IPS DF 19.7 (cell line): ENCODE results near the gene MARK1.

Experiments used
- DNase-seq: peaks from one replicate; pipeline ENCODE4 v3.0.0-alpha.2; 2013; ENCODE audit warnings: low read depth, low spot score

The MARK1 gene

DNA sequence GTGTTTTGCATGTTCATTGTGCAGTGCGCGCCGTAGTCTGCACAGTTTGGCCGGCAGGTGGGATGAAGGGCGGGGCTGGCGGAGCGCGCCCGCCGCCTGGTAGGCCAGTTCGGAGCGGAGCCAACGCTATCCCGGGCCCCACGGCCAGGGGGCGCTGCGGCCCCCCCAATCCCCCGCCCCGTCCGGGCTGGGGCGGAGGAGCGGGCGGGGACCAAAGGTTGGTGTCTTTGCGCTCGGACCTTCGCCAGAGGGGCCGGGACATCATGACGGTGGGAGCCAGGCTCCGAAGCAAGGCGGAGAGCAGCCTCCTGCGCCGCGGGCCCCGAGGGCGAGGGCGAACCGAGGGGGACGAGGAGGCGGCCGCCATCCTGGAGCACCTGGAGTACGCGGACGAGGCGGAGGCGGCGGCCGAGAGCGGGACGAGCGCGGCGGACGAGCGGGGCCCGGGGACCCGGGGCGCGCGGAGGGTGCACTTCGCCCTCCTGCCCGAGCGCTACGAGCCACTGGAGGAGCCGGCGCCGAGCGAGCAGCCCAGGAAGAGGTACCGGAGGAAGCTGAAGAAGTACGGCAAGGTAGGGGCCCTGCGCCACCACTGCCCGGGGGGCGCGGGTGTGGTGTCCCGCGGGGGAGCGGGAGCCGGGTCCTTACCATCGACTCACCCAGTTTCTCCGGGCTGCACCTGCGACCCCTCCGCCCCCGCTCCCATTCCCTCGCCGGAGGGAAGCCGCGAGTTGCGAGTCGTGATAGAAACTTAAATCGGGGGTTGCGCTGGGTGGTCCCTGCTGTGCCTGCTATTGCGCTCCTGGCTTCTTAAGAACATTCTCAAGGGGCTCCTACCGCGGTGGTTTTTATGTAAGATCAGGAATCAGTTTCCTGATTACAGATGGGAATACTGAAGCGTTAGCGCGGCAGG lies 162.5 kb downstream of the MARK1 start, which contains the start of gene C1orf115:
TSS of gene C1orf115 (plus strand) at position 224 of the 913 bp plus-strand sequence. CDS start at position 264, 40 bp downstream.
- DNase-seq, result no peak

GRCh38 chr1:220691053-220691684 lies 163.2 kb downstream of the MARK1 start:
- DNase-seq, result no peak

DNA sequence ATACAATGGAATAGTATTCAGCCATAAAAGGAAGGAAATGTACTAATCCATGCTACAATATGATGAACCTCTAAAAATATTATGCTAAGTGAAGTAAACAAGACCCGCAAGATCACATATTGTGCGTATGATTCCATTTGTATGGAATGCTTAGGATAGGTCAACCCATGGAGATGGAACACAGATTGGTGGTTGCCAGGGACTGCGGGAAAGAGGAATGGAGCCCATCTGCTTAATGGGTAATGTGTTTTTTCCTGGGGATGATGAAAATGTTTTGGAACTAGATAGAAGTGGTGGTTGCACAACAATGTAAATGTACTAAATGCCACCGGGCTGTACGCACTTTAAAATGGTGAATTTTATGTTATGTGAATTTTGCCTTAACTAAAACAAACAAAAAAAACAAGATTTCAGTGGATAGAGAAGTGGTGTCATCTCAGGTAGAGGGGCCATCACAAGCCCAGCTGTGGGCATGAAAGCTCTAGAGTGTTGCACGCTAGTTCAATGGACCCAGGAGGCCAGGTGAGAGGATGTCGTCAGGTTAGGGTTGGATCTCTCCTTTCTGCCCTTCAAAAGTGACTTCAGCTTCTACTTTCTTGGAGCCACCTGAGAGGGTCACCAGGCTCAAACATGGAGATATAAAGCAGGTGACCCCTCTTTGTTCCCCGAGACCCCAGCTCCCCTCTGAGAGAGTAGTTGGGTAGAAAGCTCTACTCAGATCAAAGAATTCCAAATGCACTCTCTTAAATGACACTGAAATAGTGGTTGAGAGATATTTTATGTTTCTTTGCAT lies 164.7 kb downstream of the MARK1 start:
- DNase-seq, result no peak

DNA sequence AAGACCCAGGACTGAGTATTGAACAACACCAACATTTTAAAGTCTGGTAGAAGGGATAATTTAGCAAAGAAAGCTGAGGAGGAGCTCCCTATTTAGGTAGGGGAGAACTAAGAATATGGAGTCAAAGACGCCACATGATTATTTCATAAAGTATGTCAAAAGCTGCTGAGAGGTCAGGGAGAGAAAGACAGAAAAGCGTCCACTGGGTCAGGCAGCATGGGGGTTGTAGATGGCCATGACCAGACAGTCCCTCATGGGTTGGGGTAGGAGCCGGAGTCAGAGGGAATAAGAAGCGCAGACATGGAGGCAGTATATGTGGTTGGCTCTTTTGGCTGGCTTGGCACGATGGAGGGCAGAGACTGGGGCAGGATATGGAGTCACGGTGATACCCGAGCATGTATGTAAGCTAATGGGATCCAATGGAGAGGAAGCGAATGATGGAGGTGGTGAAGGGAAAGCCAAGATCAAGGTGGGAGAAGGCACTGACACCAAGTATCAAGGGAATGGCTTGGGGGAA lies 167.0 kb downstream of the MARK1 start:
- no peak for DNase-seq

GRCh38 chr1:220695426-220695825 lies 167.5 kb downstream of the MARK1 start:
- no peak for DNase-seq

DNA sequence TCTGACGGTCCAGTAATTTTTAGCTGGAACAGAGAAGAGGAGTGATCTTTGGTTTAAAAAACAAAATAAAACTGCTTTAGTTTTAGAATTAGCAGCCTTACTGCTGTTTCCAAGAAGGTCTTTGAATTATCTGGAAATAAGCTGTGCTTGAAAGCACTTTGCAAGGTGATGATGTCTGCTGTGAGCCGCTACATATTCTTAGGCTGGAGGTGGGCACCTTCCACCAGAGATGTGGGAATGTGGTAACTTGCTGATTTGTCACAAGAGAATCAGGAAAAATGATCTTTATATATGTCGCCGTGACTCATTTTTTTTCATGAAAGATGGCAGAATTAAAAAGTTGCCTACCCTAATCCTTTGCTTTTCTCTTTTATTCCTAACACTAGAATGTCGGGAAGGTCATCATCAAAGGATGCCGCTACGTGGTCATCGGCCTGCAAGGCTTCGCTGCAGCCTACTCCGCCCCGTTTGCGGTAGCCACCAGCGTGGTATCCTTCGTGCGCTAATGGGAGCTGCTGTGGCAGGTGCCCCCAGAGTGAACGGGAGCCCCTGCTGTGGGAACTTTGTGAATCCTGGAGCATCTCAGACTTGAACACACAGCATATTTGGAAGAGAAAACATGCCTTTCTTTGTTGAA lies 168.4 kb downstream of the MARK1 start:
- no peak for DNase-seq

DNA sequence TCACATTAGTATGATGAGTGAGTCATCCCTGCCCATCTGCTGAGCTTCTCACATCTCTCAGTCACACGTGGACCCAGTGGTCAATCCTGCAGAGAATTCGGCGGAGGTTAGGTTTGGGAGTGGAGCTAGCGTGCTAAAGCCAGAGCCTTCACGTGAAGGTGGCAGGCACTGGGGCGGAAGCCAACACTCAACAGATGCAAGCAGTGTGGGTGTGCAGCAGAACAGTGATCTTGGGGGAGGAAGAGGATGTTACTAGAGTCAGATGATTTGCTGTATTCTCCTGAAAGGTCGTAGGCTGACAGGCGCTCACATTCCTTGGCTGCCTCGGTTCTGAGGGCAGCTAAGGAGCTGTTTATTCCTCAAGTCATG lies 168.9 kb downstream of the MARK1 start:
- no peak for DNase-seq

- no peak for DNase-seq
Observed at GRCh38 chr1:220697326-220697725, 169.4 kb downstream of the MARK1 start.

GRCh38 chr1:220698607-220699016 lies 170.7 kb downstream of the MARK1 start:
- no peak for DNase-seq

DNA sequence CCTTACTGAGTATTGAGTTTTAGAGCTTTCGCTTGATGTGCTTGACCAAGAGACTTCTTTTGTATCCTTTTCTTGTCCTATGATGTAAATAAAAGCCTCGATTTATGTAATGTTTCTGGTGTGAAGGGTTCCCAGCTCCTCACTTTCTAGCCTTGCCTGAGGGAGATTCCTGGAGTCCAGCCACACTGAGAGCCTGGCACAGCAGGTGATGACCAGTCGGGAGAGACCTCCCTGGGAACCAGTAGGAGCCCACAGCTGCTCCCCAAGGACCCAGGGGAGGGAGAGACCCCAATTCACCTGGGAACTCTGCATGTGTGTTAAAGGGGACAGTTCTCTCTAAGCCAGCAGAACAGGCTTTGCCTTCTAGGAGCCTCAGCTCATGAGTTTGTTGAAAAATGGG lies 171.1 kb downstream of the MARK1 start:
- DNase-seq, result no peak

DNA sequence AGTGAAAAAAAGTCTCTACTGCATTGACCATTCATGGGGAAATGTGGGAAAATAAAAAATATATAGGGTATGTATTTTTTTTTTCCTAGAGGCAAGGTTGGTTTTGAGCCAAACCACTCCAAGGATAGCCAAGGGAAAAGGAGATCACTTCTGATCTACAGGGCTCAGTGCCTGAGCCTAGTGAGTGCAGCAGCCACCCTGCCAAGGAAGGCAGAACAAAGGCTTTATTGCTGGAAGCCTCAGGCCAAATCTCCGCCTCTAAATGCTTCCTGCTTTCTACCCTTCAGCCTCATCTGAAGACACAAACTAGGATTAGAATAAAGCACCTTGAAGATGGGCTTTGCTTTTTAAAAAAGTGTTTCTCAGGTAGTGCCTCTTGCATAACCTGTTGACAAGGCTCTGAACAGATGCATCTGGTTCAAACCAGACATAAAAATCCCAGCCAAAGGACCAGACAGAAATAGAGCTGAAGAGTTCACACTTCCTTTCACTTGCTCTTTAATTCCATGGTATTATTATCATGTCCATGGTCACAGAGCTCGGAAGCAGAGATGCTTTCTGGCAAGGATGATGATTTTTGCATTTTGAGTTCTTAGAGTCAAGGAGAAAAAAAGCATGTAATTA lies 172.7 kb downstream of the MARK1 start:
- DNase-seq, result no peak

- no peak for DNase-seq
Observed at GRCh38 chr1:220701974-220702373, 174.0 kb downstream of the MARK1 start.

GRCh38 chr1:220702733-220703270 lies 174.9 kb downstream of the MARK1 start:
- DNase-seq, result no peak

GRCh38 chr1:220703305-220703704 lies 175.4 kb downstream of the MARK1 start:
- DNase-seq, result no peak

GRCh38 chr1:220705782-220706181 lies 177.8 kb downstream of the MARK1 start:
- no peak for DNase-seq

DNA sequence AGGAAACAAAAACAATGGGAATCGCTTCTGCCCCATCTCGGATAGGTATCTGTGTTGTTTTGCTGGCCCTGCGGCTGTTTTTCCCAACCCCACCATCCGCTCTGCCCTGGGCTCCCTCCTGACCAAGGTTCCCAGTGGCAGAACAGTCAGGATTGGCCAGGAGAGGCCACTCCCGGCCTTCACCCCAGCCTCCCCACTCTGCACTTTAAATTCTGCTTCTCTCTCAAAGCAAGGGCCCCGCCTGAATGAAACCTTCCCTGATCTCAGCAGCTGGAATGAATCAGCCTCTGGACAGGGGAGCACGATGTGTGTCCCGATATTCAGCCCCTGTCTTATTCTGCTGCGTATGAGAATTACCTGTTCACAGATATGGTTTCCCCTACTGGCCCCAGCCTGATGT lies 178.5 kb downstream of the MARK1 start:
- DNase-seq, result no peak

- no peak for DNase-seq
Observed at GRCh38 chr1:220707160-220707559, 179.2 kb downstream of the MARK1 start.

GRCh38 chr1:220708244-220708643 lies 180.3 kb downstream of the MARK1 start:
- DNase-seq, result no peak

- no peak for DNase-seq
Observed at GRCh38 chr1:220708936-220709801, 181.2 kb downstream of the MARK1 start.

GRCh38 chr1:220710333-220710732 lies 182.4 kb downstream of the MARK1 start:
- no peak for DNase-seq
